B cell (primary cell): ENCODE measurements around the gene ITPKB.

Source experiments
- CTCF ChIP-seq: fragments of 200-600 bp; IDR thresholded peaks from one replicate; pipeline ENCODE4 v1.8.0; 2022; ENCODE audit warnings: antibody characterized with exemption, mild to moderate bottlenecking
- EZH2 ChIP-seq: IDR thresholded peaks from 2 replicates; pipeline ENCODE4 v1.6.1; 2012; ENCODE audit warnings: borderline replicate concordance, low read depth, mild to moderate bottlenecking, moderate library complexity, low read length; ENCODE audit not compliant: insufficient read depth, poor library complexity, severe bottlenecking

- TF ChIP-seq CTCF, result no peak
- no peak for TF ChIP-seq EZH2
Observed at GRCh38 chr1:226699166-226699565, 39.9 kb downstream of the ITPKB start.
